ENCODE data around the gene ADGRA3. TPM values are rescaled to one million over a fixed set of nuclear protein-coding genes. Genes with fewer than 3 reads are reported as not detected.

Gene ADGRA3
- total RNA-seq, 1 experiment from 2014 or later = 56.5 TPM

- H3K27ac Mint-ChIP-seq = no peak overlapping the region
- no CpG with 5 or more reads among the region's 7 CpGs for WGBS (ENCODE audit: extremely low coverage, insufficient read length, low lambda C conversion rate)
- H3K79me2 ChIP-seq (ENCODE audit: insufficient read depth, low read length) = no peaks in the 10 kb centered on the region
These were observed 130.3 kb downstream of the ADGRA3 start for GRCh38 chr4:22385611-22386011.

More at GRCh38 chr4:22385611-22386011, 130.3 kb downstream of the ADGRA3 start:
- no peak overlapping the region for H3K4me3 Mint-ChIP-seq
- no peak overlapping the region for H4K91ac ChIP-seq (ENCODE audit: insufficient read length, low read depth, low read length)
- peaks cover 22 to 38% (median 32%) of the 10 kb centered on the region in 3 experiments for H3K36me3 Mint-ChIP-seq (ENCODE audit: insufficient read depth in 1 of 3, low read depth in 3 of 3)
- no peaks in the 10 kb centered on the region for H3K27me3 Mint-ChIP-seq (ENCODE audit: low read depth)
- H3K4me1 ChIP-seq (ENCODE audit: insufficient read depth, low read length) = no peaks in the 10 kb centered on the region
- no peaks in the 10 kb centered on the region for H3K9me3 ChIP-seq (ENCODE audit: control insufficient read depth, low read depth, low read length)
- no peak overlapping the region for H4K5ac ChIP-seq (ENCODE audit: insufficient read length, low read depth, low read length)
- H3K4me1 Mint-ChIP-seq = peaks cover 0 to 5% of the 10 kb centered on the region in 2 experiments; a peak in 2 of 4 replicates
- no peak overlapping the region for H2BK20ac ChIP-seq (ENCODE audit: low read depth, low read length, poor library complexity, severe bottlenecking)
- no peak overlapping the region for H3K56ac ChIP-seq (ENCODE audit: insufficient read length, low read depth, low read length)
- no peak overlapping the region for H3K14ac ChIP-seq (ENCODE audit: insufficient read depth, low read length)
- no peaks in the 10 kb centered on the region for H3K79me1 ChIP-seq (ENCODE audit: insufficient read depth, low read depth, low read length, poor library complexity, severe bottlenecking)
- no peak overlapping the region for H2BK120ac ChIP-seq (ENCODE audit: low read depth, low read length, poor library complexity, severe bottlenecking)
- H2BK12ac ChIP-seq (ENCODE audit: insufficient read length, low read depth, low read length) = no peak overlapping the region
- no peak overlapping the region for H2AK5ac ChIP-seq (ENCODE audit: insufficient read length, low read length)
- H3K4ac ChIP-seq (ENCODE audit: low read depth, low read length) = no peak overlapping the region
- no peak overlapping the region for H2BK5ac ChIP-seq (ENCODE audit: insufficient read length, low read length)
- no peak overlapping the region for H3T11ph ChIP-seq (ENCODE audit: low read length)
- no peak overlapping the region for H3K9ac ChIP-seq (ENCODE audit: extremely low read depth, insufficient read length, low read length)
- H3K23me2 ChIP-seq (ENCODE audit: insufficient read length, low read depth, low read length, poor library complexity, severe bottlenecking) = no peaks in the 10 kb centered on the region
- H4K20me1 ChIP-seq (ENCODE audit: control insufficient read depth, insufficient read depth, insufficient read length) = no peaks in the 10 kb centered on the region
- no peaks in the 10 kb centered on the region for H3K9me3 Mint-ChIP-seq
- no peaks in the 10 kb centered on the region for H3K27me3 ChIP-seq (ENCODE audit: insufficient read depth, low read length)
- no peak overlapping the region for H2BK15ac ChIP-seq (ENCODE audit: low read depth, low read length)
- TF ChIP-seq CTCF (conservative IDR thresholded peaks at IDR 0.05) = no peak
- H3K4me2 ChIP-seq (ENCODE audit: insufficient read depth, insufficient read length, low read length) = no peak overlapping the region
- no peak overlapping the region for H3K18ac ChIP-seq (ENCODE audit: insufficient read length, low read depth, low read length)
- no peak for DNase-seq
- H4K8ac ChIP-seq (replicated peaks; ENCODE audit: insufficient read length, low read depth, low read length) = no peak overlapping the region
- no peak overlapping the region for H2AFZ ChIP-seq (ENCODE audit: low read length)
- no peak overlapping the region for H3K23ac ChIP-seq (ENCODE audit: insufficient read length, low read depth, low read length)
- no peak overlapping the region for H3K27ac ChIP-seq (ENCODE audit: insufficient read length, low read depth, low read length)

All from H9 (cell line).